HepG2 (cell line): ENCODE measurements around the gene FURIN. TPM values are rescaled to one million over a fixed set of nuclear protein-coding genes. Genes with fewer than 3 reads are reported as not detected.

Experiments
- ARID4A ChIP-seq: sonication (generic); formaldehyde crosslinking; IDR thresholded peaks from 2 replicates; pipeline ENCODE4 v1.5.0; 2020; ENCODE audit warnings: mild to moderate bottlenecking, missing genetic modification reagents, borderline replicate concordance
- ATF2 ChIP-seq: sonication (generic); formaldehyde crosslinking; IDR thresholded peaks from 2 replicates; pipeline ENCODE4 v1.4.0; 2020; ENCODE audit warnings: missing genetic modification reagents
- ATF6 ChIP-seq: sonication (generic); formaldehyde crosslinking; conservative IDR thresholded peaks from 2 replicates; pipeline ENCODE4 v1.4.0; 2020; ENCODE audit warnings: missing genetic modification reagents
- BCL6 ChIP-seq: IDR thresholded peaks from 2 replicates; pipeline ENCODE4 v1.6.1; 2016; ENCODE audit warnings: missing genetic modification reagents, missing compliant biosample characterization
- CBX1 ChIP-seq: IDR thresholded peaks from one replicate; pipeline ENCODE4 v1.6.1; 2016; ENCODE audit warnings: antibody characterized with exemption, low read depth
- CREB1 ChIP-seq, 2 experiments: fragments of 450-650 bp in 1 of 2; IDR thresholded peaks; 2 replicates each; pipeline ENCODE4 v1.6.1; 2016 to 2017; ENCODE audit warnings: control low read depth in 1 of 2, mild to moderate bottlenecking in 1 of 2, missing compliant biosample characterization in 1 of 2, missing genetic modification characterization in 1 of 2
- FLYWCH1 ChIP-seq: sonication (generic); formaldehyde crosslinking; IDR thresholded peaks from 2 replicates; pipeline ENCODE4 v1.8.1; 2023; ENCODE audit warnings: mild to moderate bottlenecking, missing genetic modification reagents
- GATA4 ChIP-seq: sonication (generic); IDR thresholded peaks from 2 replicates; pipeline ENCODE4 v1.6.1; 2016; ENCODE audit warnings: antibody characterized with exemption, low read depth, borderline replicate concordance
- PHB2 ChIP-seq: fragments of 450-650 bp; IDR thresholded peaks from 2 replicates; pipeline ENCODE4 v1.6.1; 2018; ENCODE audit not compliant: partially characterized antibody
- PRDM10 ChIP-seq: sonication (generic); formaldehyde crosslinking; IDR thresholded peaks from 2 replicates; pipeline ENCODE4 v1.4.0; 2020; ENCODE audit warnings: low read depth, missing genetic modification reagents
- STAT5B ChIP-seq: sonication (generic); formaldehyde crosslinking; IDR thresholded peaks from 2 replicates; pipeline ENCODE4 v1.4.0; 2020; ENCODE audit warnings: missing genetic modification reagents
- THRA ChIP-seq: sonication (generic); formaldehyde crosslinking; IDR thresholded peaks from 2 replicates; pipeline ENCODE4 v1.4.0; 2020; ENCODE audit warnings: missing genetic modification reagents, borderline replicate concordance
- WIZ ChIP-seq: sonication (generic); formaldehyde crosslinking; IDR thresholded peaks from 2 replicates; pipeline ENCODE4 v1.5.1; 2020; ENCODE audit warnings: mild to moderate bottlenecking, missing genetic modification reagents
- YY1 ChIP-seq: IDR thresholded peaks from 2 replicates; pipeline ENCODE4 v1.6.1; 2011; ENCODE audit warnings: low read length, low read depth, moderate library complexity, mild to moderate bottlenecking; ENCODE audit not compliant: insufficient read depth, insufficient replicate concordance
- ZFP1 ChIP-seq: IDR thresholded peaks from 2 replicates; pipeline ENCODE4 v1.6.1; 2016
- ZNF776 ChIP-seq: sonication (generic); formaldehyde crosslinking; IDR thresholded peaks from 2 replicates; pipeline ENCODE4 v1.4.0; 2020; ENCODE audit warnings: mild to moderate bottlenecking, missing genetic modification reagents
- polyA plus RNA-seq, 8 experiments: library from polyadenylated mRNA; depleted of rRNA in 3 of 8; stranded (reverse) in 7 of 8; unstranded in 1 of 8; fragments of >200 nt; fragmentation: Illumina TruSeq in 4 of 8; extraction: Trizol in 4 of 8; gene quantifications; 2 replicates each; pipeline versions ENCODE4 v1.2.1 to v1.2.3, GENCODE V29; 2011 to 2016; ENCODE audit warnings: low read depth in 4 of 8, missing spikeins in 1 of 8, mixed read lengths in 1 of 8; ENCODE audit not compliant: insufficient read depth in 1 of 8
- total RNA-seq, 5 experiments: library from RNA; depleted of rRNA; stranded (reverse); fragments of >200 nt; fragmentation: Illumina TruSeq; extraction: Trizol; gene quantifications; 2 replicates each; pipeline ENCODE4 v1.2.3, GENCODE V29; 2016; ENCODE audit warnings: low read depth in 1 of 5

Gene FURIN
- total and polyA plus RNA-seq, 2 of the 13 experiments (the other 11 are each of a cell fraction or from before 2014, with no cell fraction given): 15.2 to 17.4 TPM

GRCh38 chr15:90873998-90874605, 5.7 kb downstream of the FURIN start (continued):
- no peak for TF ChIP-seq FLYWCH1
- TF ChIP-seq ATF6 (CRISPR knock-in tag): no peak
- no peak for TF ChIP-seq ZNF776 (CRISPR knock-in tag)
- no peak for TF ChIP-seq PHB2
- TF ChIP-seq ZFP1 (CRISPR knock-in tag): peak; percentile 92
- peak; percentile 73 for TF ChIP-seq PRDM10 (CRISPR knock-in tag)
- no peak for TF ChIP-seq CREB1 (IDR thresholded peaks at IDR 0.05)
- peak; percentile 67 for TF ChIP-seq CREB1 (CRISPR knock-in tag; IDR thresholded peaks at IDR 0.05)
- TF ChIP-seq ARID4A: peak; percentile 82; the same call in 1 of the 2 replicates
- peak; percentile 100 for TF ChIP-seq BCL6
- peak; percentile 64; the same call in 1 of the 2 replicates for TF ChIP-seq STAT5B (CRISPR knock-in tag)
- TF ChIP-seq WIZ: 0 out of 2 replicates have a peak, but pooled peaks have one; percentile 39
- TF ChIP-seq THRA (CRISPR knock-in tag): peak; percentile 97
- peak; percentile 92 for TF ChIP-seq ATF2
- peak; percentile 72 for TF ChIP-seq CBX1
- TF ChIP-seq GATA4: peak; percentile 82; the same call in 1 of the 2 replicates
- peak; percentile 74 for TF ChIP-seq YY1
